GM12801 (cell line): ENCODE measurements around the gene CNTN5.

ENCODE experiments used
- TF ChIP-seq, protein P1 (sequence below): IDR thresholded peaks from one replicate; pipeline ENCODE4 v1.5.1; 2011; ENCODE audit warnings: control low read depth; ENCODE audit not compliant: insufficient read length; ENCODE audit errors: extremely low read depth

Gene CNTN5

DNA sequence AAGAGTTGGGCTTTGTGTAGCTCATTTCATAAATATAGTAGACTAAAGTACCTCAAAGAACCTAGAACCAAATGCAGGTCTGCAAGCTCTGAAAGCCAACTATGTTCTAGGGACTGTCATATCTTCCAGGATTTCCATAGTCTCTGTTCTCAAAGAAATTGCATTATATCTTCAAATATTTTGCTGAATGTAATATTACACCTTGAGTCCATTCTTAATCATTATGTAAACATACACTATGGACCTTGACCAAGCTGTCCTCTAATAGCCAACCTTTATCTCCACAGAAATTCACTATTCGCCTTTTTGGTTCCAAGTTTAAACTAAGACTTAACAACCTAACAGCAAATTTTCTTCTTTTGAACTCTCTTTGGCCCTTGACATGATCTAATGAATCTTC lies 987.7 kb downstream of the CNTN5 start:
- TF ChIP-seq, protein P1, sequence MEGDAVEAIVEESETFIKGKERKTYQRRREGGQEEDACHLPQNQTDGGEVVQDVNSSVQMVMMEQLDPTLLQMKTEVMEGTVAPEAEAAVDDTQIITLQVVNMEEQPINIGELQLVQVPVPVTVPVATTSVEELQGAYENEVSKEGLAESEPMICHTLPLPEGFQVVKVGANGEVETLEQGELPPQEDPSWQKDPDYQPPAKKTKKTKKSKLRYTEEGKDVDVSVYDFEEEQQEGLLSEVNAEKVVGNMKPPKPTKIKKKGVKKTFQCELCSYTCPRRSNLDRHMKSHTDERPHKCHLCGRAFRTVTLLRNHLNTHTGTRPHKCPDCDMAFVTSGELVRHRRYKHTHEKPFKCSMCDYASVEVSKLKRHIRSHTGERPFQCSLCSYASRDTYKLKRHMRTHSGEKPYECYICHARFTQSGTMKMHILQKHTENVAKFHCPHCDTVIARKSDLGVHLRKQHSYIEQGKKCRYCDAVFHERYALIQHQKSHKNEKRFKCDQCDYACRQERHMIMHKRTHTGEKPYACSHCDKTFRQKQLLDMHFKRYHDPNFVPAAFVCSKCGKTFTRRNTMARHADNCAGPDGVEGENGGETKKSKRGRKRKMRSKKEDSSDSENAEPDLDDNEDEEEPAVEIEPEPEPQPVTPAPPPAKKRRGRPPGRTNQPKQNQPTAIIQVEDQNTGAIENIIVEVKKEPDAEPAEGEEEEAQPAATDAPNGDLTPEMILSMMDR = no peak

DNA sequence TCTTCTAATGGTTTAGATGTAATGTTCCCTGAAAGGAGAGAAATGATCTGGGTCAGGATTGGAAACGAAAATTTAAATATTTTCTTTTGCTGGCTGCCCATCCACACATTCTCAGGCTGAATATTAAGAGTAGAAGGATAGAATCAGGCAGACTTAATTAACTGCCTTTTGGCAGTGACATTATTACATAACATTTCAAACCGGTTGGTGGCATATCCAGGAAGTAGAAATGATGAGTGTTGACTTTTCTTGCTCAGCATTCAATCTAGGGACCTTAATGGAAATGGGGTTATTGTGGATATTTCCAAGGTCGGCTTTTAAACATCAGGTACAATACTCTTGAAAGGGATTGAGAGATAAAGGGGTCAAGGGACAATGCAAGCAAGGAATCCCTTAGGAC lies 989.0 kb downstream of the CNTN5 start:
- TF ChIP-seq, protein P1 = no peak

DNA sequence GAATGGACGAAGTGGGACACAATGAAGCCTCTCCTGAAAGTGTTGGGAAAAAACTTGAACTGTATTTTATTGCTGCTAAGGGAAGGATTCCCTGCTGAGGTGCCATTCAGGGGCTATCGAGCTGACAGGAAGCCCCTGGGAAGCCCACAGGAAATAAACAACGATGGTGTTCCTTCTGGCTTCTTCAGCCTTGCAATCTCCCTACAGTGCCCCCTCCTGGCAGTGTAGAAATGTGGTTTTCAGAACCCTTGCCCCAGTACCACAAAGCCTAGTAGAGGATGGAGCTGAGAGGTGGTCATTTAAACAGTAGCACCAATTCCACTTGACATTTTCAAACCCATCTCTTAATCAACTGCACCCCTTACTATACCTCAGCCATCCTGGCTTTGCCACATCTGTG lies 989.6 kb downstream of the CNTN5 start:
- TF ChIP-seq, protein P1 = no peak

DNA sequence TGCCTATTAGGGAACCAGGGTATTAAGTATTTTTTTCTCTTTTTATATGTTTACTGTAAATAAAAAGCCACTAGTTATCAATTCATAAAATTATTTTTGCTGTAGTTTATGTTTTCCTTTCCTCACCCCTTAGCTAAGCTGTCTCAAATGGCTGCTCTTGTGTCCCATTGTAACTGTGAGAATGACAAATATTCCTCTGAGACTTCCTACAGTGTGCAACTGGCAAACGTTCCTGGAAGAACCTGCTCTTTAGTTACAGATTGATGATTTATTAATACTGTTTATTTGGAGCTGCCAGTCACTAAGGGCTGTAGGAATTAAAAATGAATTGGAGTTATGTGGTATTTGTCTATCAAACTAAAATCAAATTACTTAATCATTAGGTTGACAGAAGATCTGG lies 990.9 kb downstream of the CNTN5 start:
- TF ChIP-seq, protein P1 = no peak

DNA sequence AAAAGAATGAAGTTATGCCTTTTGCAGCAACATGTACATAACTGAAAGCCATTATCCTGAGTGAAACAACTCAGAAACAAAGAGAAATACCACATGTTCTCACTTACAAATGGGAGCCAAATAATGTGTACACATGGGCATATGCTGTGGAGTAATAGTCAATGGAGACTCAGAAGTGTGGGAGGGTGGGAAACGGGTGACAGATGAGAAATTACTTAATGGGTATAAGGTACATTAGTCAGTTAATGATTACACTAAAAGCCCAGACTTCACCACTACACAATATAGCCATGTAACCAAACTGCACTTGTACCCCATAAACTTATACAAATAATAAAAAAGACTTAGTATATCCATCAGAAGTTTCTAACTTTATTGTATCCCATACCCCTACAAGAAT lies 992.3 kb downstream of the CNTN5 start:
- TF ChIP-seq, protein P1 = no peak

DNA sequence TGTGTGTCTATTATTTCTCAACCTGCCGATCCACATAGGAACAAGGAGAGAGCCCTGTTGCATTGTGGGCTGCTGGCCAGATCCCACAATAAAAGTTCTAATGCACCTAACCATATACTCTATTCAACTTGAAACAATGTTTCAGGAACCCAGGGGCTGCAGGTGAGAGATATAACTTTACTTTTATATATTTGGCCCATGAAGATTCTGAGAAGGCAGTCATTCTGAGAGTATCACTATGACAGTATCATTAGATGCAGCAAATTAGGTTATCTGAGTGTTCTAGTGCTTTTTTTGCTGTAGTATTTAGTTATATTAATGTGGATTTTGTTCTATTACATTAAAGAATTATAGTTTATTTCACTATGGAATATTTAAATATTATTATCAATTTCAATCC lies 1011.2 kb downstream of the CNTN5 start:
- TF ChIP-seq, protein P1 = no peak

DNA sequence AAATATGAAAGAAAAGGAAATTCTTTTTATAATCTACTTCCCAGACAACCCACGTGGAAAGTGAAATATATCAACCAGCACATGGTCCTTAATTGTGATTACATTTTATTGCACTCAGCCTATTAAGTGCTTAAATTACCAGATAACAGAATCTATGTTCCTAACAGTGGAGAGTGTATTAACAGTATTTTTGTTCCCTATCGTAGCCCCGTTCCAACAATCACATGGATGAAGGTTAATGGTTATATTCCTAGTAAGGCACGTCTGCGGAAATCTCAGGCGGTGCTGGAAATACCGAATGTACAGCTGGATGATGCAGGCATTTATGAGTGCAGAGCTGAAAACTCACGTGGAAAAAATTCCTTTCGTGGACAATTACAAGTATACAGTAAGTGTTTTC lies 1040.3 kb downstream of the CNTN5 start:
- TF ChIP-seq, protein P1 = no peak

DNA sequence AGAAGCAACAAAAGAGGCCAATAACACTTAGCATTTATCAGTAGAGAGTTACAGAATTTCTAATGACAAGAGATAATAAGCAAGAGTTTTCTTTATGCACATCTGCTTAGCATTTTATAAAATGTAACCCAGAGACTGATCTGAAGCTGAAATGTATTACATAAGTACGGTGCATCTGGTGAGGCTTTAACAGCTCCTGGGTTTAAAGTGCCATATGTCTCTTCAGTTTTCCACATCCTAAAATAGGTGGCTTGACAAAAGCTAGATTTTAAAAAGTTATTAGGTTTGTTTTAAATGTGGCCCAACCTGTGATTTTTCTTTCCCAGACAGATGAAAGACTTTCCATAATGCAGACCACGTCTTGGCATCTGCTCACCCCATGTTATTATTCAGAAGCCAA lies 1045.7 kb downstream of the CNTN5 start:
- TF ChIP-seq, protein P1 = no peak
